Measurements from ENCODE around the gene ALDOA. TPM values are rescaled to one million over a fixed set of nuclear protein-coding genes. Genes with fewer than 3 reads are reported as not detected.
A peak's percentile ranks its signal among the peaks of the same experiment; 100 is the strongest.

The ALDOA gene
- total RNA-seq, 1 donor from 2014 or later, result 2,037 TPM

- intact Hi-C loops (cut with micrococcal nuclease), result no loop called here
- Mint-ChIP-seq H3K27me3 (ENCODE audit: low read depth) (no peaks in the 10 kb centered on the region), H3K4me1 (ENCODE audit: low read depth) (peaks cover 11% of the 10 kb centered on the region), H3K27ac (no peak overlapping the region), H3K36me3 (ENCODE audit: low read depth) (peaks cover 58% of the 10 kb centered on the region), H3K9me3 (no peaks in the 10 kb centered on the region), H3K4me3 (ENCODE audit: low read depth) (no peak overlapping the region)
- no peak for DNase-seq (ENCODE audit: low spot score)
These were observed 17.1 kb downstream of the ALDOA start for GRCh38 chr16:30082545-30083090.

- Mint-ChIP-seq H3K4me3 (ENCODE audit: low read depth) (no peak overlapping the region), H3K4me1 (ENCODE audit: low read depth) (peaks cover 5% of the 10 kb centered on the region), H3K36me3 (ENCODE audit: low read depth) (peaks cover 54% of the 10 kb centered on the region), H3K27ac (no peak overlapping the region), H3K27me3 (ENCODE audit: low read depth) (no peaks in the 10 kb centered on the region), H3K9me3 (no peaks in the 10 kb centered on the region)
- DNase-seq (ENCODE audit: low spot score), result no peak
- intact Hi-C loops (cut with micrococcal nuclease), result no loop called here
These were observed 17.9 kb downstream of the ALDOA start for GRCh38 chr16:30083216-30084055.

- Mint-ChIP-seq H3K4me1 (ENCODE audit: low read depth) (peaks cover 4% of the 10 kb centered on the region), H3K36me3 (ENCODE audit: low read depth) (peaks cover 49% of the 10 kb centered on the region), H3K9me3 (no peaks in the 10 kb centered on the region), H3K4me3 (ENCODE audit: low read depth) (no peak overlapping the region), H3K27ac (no peak overlapping the region), H3K27me3 (ENCODE audit: low read depth) (no peaks in the 10 kb centered on the region)
- no peak for DNase-seq (ENCODE audit: low spot score)
- intact Hi-C loops (cut with micrococcal nuclease), result no loop called here
These were observed 18.7 kb downstream of the ALDOA start for GRCh38 chr16:30084096-30084815.

- no peaks in the 10 kb centered on the region for H3K9me3 Mint-ChIP-seq
- H3K4me1 Mint-ChIP-seq (ENCODE audit: low read depth), result peaks cover 4% of the 10 kb centered on the region
- intact Hi-C loops (cut with micrococcal nuclease), result no loop called here
- H3K27me3 Mint-ChIP-seq (ENCODE audit: low read depth), result no peaks in the 10 kb centered on the region
- no peak overlapping the region for H3K27ac Mint-ChIP-seq
- H3K4me3 Mint-ChIP-seq (ENCODE audit: low read depth), result no peak overlapping the region
- no peak for DNase-seq (ENCODE audit: low spot score)
- peaks cover 44% of the 10 kb centered on the region for H3K36me3 Mint-ChIP-seq (ENCODE audit: low read depth)
These were observed 19.2 kb downstream of the ALDOA start for GRCh38 chr16:30084816-30085159.

- Mint-ChIP-seq H3K27ac (no peak overlapping the region), H3K4me3 (ENCODE audit: low read depth) (no peak overlapping the region)
- DNase-seq (ENCODE audit: low spot score), result no peak
These were observed 19.7 kb downstream of the ALDOA start for GRCh38 chr16:30085247-30085646.

GRCh38 chr16:30085820-30086219, 20.3 kb downstream of the ALDOA start:
- Mint-ChIP-seq H3K27me3 (ENCODE audit: low read depth) (no peaks in the 10 kb centered on the region), H3K9me3 (no peaks in the 10 kb centered on the region), H3K27ac (no peak overlapping the region), H3K36me3 (ENCODE audit: low read depth) (peaks cover 40% of the 10 kb centered on the region), H3K4me3 (ENCODE audit: low read depth) (no peak overlapping the region), H3K4me1 (ENCODE audit: low read depth) (peaks cover 13% of the 10 kb centered on the region)
- intact Hi-C loops (cut with micrococcal nuclease), result no loop called here
- DNase-seq (ENCODE audit: low spot score), result no peak

More at GRCh38 chr16:30085247-30085646, 19.7 kb downstream of the ALDOA start:
- H3K36me3 Mint-ChIP-seq (ENCODE audit: low read depth), result peaks cover 42% of the 10 kb centered on the region
- H3K9me3 Mint-ChIP-seq, result no peaks in the 10 kb centered on the region
- H3K4me1 Mint-ChIP-seq (ENCODE audit: low read depth), result peaks cover 9% of the 10 kb centered on the region
- intact Hi-C loops (cut with micrococcal nuclease), result no loop called here
- H3K27me3 Mint-ChIP-seq (ENCODE audit: low read depth), result no peaks in the 10 kb centered on the region

- no peak for DNase-seq (ENCODE audit: low spot score)
- intact Hi-C loops (cut with micrococcal nuclease), result no loop called here
- Mint-ChIP-seq H3K27ac (no peak overlapping the region), H3K27me3 (ENCODE audit: low read depth) (no peaks in the 10 kb centered on the region), H3K36me3 (ENCODE audit: low read depth) (peaks cover 34% of the 10 kb centered on the region), H3K9me3 (no peaks in the 10 kb centered on the region), H3K4me1 (ENCODE audit: low read depth) (peaks cover 13% of the 10 kb centered on the region), H3K4me3 (ENCODE audit: low read depth) (no peak overlapping the region)
These were observed 21.0 kb downstream of the ALDOA start for GRCh38 chr16:30086291-30087140.

GRCh38 chr16:30087181-30087898, 21.8 kb downstream of the ALDOA start:
- Mint-ChIP-seq H3K36me3 (ENCODE audit: low read depth) (peaks cover 27% of the 10 kb centered on the region), H3K9me3 (no peaks in the 10 kb centered on the region), H3K27ac (no peak overlapping the region), H3K27me3 (ENCODE audit: low read depth) (no peaks in the 10 kb centered on the region), H3K4me1 (ENCODE audit: low read depth) (peaks cover 19% of the 10 kb centered on the region), H3K4me3 (ENCODE audit: low read depth) (no peak overlapping the region)
- intact Hi-C loops (cut with micrococcal nuclease), result no loop called here
- DNase-seq (ENCODE audit: low spot score), result no peak

- H3K27me3 Mint-ChIP-seq (ENCODE audit: low read depth), result no peaks in the 10 kb centered on the region
- peak overlapping the region; percentile 15 for H3K27ac Mint-ChIP-seq
- intact Hi-C loops (cut with micrococcal nuclease), result no loop called here
- H3K4me1 Mint-ChIP-seq (ENCODE audit: low read depth), result peaks cover 25% of the 10 kb centered on the region
- no peak for DNase-seq (ENCODE audit: low spot score)
- peaks cover 24% of the 10 kb centered on the region for H3K36me3 Mint-ChIP-seq (ENCODE audit: low read depth)
- H3K4me3 Mint-ChIP-seq (ENCODE audit: low read depth), result no peak overlapping the region
- no peaks in the 10 kb centered on the region for H3K9me3 Mint-ChIP-seq
These were observed 22.8 kb downstream of the ALDOA start for GRCh38 chr16:30088237-30088831.

- intact Hi-C loops (cut with micrococcal nuclease), result no loop called here
- peak overlapping the region; percentile 67 for H3K27ac Mint-ChIP-seq
- H3K36me3 Mint-ChIP-seq (ENCODE audit: low read depth), result peaks cover 24% of the 10 kb centered on the region
- H3K4me1 Mint-ChIP-seq (ENCODE audit: low read depth), result peaks cover 27% of the 10 kb centered on the region
- no peaks in the 10 kb centered on the region for H3K9me3 Mint-ChIP-seq
- no peaks in the 10 kb centered on the region for H3K27me3 Mint-ChIP-seq (ENCODE audit: low read depth)
- no peak overlapping the region for H3K4me3 Mint-ChIP-seq (ENCODE audit: low read depth)
- no peak for DNase-seq (ENCODE audit: low spot score)
These were observed 23.5 kb downstream of the ALDOA start for GRCh38 chr16:30088832-30089624.

GRCh38 chr16:30090610-30091331, 25.2 kb downstream of the ALDOA start:
- H3K27ac Mint-ChIP-seq, result peak overlapping the region; percentile 67
- H3K36me3 Mint-ChIP-seq (ENCODE audit: low read depth), result peaks cover 29% of the 10 kb centered on the region
- peaks cover 37% of the 10 kb centered on the region for H3K4me1 Mint-ChIP-seq (ENCODE audit: low read depth)
- no peaks in the 10 kb centered on the region for H3K27me3 Mint-ChIP-seq (ENCODE audit: low read depth)
- intact Hi-C loops (cut with micrococcal nuclease), result loop anchor here (10.0 kb wide), 1 partner anchor 314 kb away; the partner anchor contains the start of gene ZNF771
- peak overlapping the region; percentile 31 for H3K4me3 Mint-ChIP-seq (ENCODE audit: low read depth)
- no peak for DNase-seq (ENCODE audit: low spot score)
- H3K9me3 Mint-ChIP-seq, result no peaks in the 10 kb centered on the region
